GM12865 (cell line): ENCODE data around the gene SLC66A3.

Source experiments
- DNase-seq: peaks from one replicate; pipeline ENCODE4 v3.0.0; 2010; ENCODE audit warnings: low read depth
- H3K4me3 ChIP-seq: 2 replicates; pipeline ENCODE4 v1.5.1; 2011; ENCODE audit warnings: mild to moderate bottlenecking, low read depth, low read length, control low read depth
- CTCF ChIP-seq: IDR thresholded peaks from 2 replicates; pipeline ENCODE4 v1.5.1; 2011; ENCODE audit warnings: low read length, control low read depth, low read depth, inconsistent platforms; ENCODE audit not compliant: insufficient read depth; ENCODE audit errors: missing control alignments

The SLC66A3 gene

GRCh38 chr2:11174222-11174621 is 19.0 kb downstream of the SLC66A3 start:
- no peak overlapping the region for H3K4me3 ChIP-seq
- no peak for TF ChIP-seq CTCF
- DNase-seq, result no peak

DNA sequence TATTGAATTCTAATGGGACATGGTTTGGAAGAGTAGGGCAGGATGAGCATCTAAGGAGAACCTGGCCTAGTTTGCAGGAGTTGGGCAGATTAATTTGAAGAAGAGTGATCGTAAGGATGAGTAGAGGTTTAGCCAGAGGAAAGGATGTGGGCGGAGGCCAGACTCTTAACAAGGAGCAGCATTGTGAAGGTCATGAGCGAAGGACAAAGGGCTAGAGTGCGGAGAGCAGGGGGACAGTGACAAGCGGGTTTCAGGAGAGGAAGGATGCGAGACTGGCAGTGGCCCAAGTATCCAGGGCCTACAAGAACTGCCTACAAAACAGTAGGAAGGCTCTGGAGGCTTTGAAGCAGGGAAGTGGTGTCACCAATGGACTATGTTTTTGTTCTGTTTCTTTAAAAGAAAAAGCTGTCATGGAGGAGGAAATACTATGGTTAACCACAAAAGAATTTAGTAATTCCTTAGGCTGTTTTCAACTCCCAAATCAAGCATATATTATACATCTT is 20.1 kb downstream of the SLC66A3 start:
- DNase-seq, result no peak
- TF ChIP-seq CTCF, result no peak
- H3K4me3 ChIP-seq, result no peak overlapping the region

GRCh38 chr2:11177871-11178690 is 22.8 kb downstream of the SLC66A3 start:
- H3K4me3 ChIP-seq, result no peak overlapping the region
- TF ChIP-seq CTCF, result no peak
- no peak for DNase-seq

GRCh38 chr2:11179196-11179595 is 23.9 kb downstream of the SLC66A3 start:
- no peak for TF ChIP-seq CTCF
- no peak for DNase-seq
- no peak overlapping the region for H3K4me3 ChIP-seq

GRCh38 chr2:11179899-11180298 is 24.6 kb downstream of the SLC66A3 start:
- DNase-seq, result no peak
- H3K4me3 ChIP-seq, result no peak overlapping the region
- TF ChIP-seq CTCF, result no peak

DNA sequence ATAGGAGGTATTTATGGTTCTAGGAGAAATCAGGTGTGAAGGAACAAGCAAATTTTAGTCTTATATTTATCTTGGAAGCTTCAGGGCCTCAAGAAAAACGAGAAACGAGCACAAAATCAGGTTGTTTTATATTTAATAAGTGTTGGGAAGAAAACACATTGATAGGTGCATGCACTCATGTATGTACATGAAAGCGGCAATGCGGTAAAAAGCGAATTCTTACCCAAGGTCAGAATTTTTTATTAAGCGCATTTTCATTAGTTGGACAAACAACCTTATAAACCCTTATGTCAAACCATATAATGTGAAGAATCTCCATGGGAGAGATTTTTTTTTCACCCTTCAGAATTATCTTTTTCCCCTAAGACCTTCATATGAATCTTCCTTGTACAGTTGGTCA is 25.4 kb downstream of the SLC66A3 start:
- H3K4me3 ChIP-seq, result no peak overlapping the region
- DNase-seq, result no peak
- no peak for TF ChIP-seq CTCF

GRCh38 chr2:11182951-11183350 is 27.7 kb downstream of the SLC66A3 start:
- TF ChIP-seq CTCF, result no peak
- H3K4me3 ChIP-seq, result no peak overlapping the region
- DNase-seq, result no peak
